ENCODE data around the gene ZNF80. TPM values are rescaled to one million over a fixed set of nuclear protein-coding genes. Genes with fewer than 3 reads are reported as not detected.

ZNF80 gene
- total RNA-seq, 1 donor from 2014 or later = not detected

DNA sequence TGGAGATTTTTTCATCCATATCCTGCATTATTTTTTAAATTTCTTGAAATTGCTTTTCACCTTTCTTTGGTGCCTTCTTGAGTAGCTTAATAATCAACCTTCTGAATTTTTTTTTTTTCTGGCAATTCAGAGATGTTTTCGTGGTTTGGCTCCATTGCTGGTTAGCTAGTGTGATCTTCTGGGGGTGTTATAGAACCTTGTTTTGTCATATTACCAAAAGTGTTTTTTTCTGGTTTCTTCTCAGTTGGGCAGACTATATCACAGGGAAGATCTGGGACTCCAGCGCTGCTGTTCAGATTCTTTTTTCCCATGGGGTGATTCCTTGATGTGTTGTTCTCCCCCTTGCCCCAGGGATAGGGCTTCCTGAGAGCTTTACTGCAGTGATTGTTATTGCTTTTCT is 32.6 kb upstream of the ZNF80 start:
- Histone ChIP-seq H3K4me3 (ENCODE audit: low read depth, low read length) (no peak overlapping the region), H3K36me3 (ENCODE audit: control insufficient read depth, insufficient read depth, low read length) (no peaks in the 10 kb centered on the region), H3K27me3 (ENCODE audit: control insufficient read depth, insufficient read depth, low read length) (no peaks in the 10 kb centered on the region)
- no peak for TF ChIP-seq CTCF (IDR thresholded peaks at IDR 0.05; ENCODE audit: insufficient read depth, low read length, poor library complexity, severe bottlenecking)
- no peak for DNase-seq (ENCODE audit: low read depth)

DNA sequence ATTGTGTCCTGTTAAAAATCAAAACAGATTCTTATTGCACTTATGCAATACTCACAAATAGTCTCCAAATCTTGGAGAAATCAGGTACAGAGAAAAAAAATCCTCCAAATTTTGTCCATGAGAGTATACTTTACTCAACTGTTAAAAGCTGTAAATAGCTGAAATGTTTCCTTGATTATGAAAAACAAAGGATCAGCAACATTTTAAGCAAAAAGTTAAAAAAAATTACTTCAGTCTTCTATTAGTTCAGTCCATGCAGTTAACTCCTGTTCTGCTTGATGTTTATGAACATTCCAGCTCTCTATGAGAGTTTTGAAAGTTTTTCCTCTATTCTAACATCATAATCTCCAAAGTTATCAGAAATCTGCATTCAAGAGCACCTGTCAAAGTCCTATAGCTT is 22.8 kb upstream of the ZNF80 start:
- Histone ChIP-seq H3K4me3 (ENCODE audit: low read depth, low read length) (no peak overlapping the region), H3K27me3 (ENCODE audit: control insufficient read depth, insufficient read depth, low read length) (no peaks in the 10 kb centered on the region), H3K36me3 (ENCODE audit: control insufficient read depth, insufficient read depth, low read length) (no peaks in the 10 kb centered on the region)
- DNase-seq (ENCODE audit: low read depth) = no peak
- no peak for TF ChIP-seq CTCF (IDR thresholded peaks at IDR 0.05; ENCODE audit: insufficient read depth, low read length, poor library complexity, severe bottlenecking)

DNA sequence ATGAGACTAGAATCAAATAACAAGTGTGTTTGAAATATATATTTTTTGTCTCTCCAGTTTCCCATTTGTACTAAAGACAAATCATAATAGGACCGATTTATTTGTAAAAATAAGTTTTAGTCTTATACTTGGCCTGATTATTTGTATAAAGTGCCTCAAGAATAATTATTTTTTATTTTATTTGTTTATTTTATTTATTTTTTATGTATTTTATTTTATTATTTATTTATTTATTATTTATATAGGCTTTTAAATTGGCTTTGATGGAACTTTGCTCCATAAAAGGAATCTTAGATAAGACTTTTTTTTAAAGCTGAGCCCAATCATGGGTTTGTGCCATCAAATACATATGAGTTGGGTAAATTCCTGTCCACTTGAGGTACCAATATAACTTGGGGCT is 22.2 kb upstream of the ZNF80 start:
- Histone ChIP-seq H3K27me3 (ENCODE audit: control insufficient read depth, insufficient read depth, low read length) (no peaks in the 10 kb centered on the region), H3K36me3 (ENCODE audit: control insufficient read depth, insufficient read depth, low read length) (no peaks in the 10 kb centered on the region), H3K4me3 (ENCODE audit: low read depth, low read length) (no peak overlapping the region)
- no peak for DNase-seq (ENCODE audit: low read depth)
- no peak for TF ChIP-seq CTCF (IDR thresholded peaks at IDR 0.05; ENCODE audit: insufficient read depth, low read length, poor library complexity, severe bottlenecking)

DNA sequence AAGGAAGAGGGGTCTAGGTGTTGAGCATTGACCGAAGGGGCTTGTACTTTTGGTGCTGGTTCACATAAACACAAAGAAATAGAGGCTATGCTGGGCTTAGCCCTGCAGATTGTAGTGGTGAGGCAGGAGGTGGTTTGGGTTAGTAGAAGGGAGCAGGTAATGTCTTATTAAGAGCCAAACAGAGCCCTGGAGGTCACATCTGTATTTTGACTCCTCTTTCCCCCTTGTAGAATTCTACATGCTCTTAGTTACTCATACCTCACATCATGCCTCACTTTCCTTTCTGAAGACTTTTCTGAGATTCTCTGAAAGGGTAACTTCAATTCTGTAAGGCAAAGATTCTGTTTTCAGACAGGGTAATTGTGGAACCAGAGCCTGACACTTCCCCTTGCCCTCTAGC is 16.1 kb upstream of the ZNF80 start:
- Histone ChIP-seq H3K36me3 (ENCODE audit: control insufficient read depth, insufficient read depth, low read length) (no peaks in the 10 kb centered on the region), H3K27me3 (ENCODE audit: control insufficient read depth, insufficient read depth, low read length) (no peaks in the 10 kb centered on the region), H3K4me3 (ENCODE audit: low read depth, low read length) (no peak overlapping the region)
- no peak for DNase-seq (ENCODE audit: low read depth)
- TF ChIP-seq CTCF (IDR thresholded peaks at IDR 0.05; ENCODE audit: insufficient read depth, low read length, poor library complexity, severe bottlenecking) = no peak

DNA sequence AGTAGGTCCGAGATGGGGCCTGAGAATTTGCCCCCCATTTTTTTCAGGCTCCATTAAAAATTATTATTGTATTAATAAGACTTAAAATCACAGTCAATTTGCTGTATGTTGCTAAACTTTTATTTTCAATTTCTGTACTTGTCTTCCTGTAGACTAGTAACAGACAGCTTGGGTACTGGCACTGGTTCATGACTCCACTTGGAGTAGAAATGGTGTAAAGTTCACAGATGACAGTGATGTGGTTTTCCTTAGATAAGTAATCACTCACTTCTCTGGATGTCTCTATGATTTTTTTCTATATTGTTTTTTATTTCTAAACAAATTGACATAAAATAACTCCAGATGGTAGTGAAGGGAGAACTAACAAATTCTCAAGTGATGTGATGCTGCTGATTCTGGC is 15.6 kb upstream of the ZNF80 start:
- Histone ChIP-seq H3K27me3 (ENCODE audit: control insufficient read depth, insufficient read depth, low read length) (no peaks in the 10 kb centered on the region), H3K4me3 (ENCODE audit: low read depth, low read length) (no peak overlapping the region), H3K36me3 (ENCODE audit: control insufficient read depth, insufficient read depth, low read length) (no peaks in the 10 kb centered on the region)
- no peak for TF ChIP-seq CTCF (IDR thresholded peaks at IDR 0.05; ENCODE audit: insufficient read depth, low read length, poor library complexity, severe bottlenecking)
- DNase-seq (ENCODE audit: low read depth) = no peak

GRCh38 chr3:114242947-114243346 is 5.6 kb upstream of the ZNF80 start:
- no peak for DNase-seq (ENCODE audit: low read depth)
- Histone ChIP-seq H3K36me3 (ENCODE audit: control insufficient read depth, insufficient read depth, low read length) (no peaks in the 10 kb centered on the region), H3K27me3 (ENCODE audit: control insufficient read depth, insufficient read depth, low read length) (no peaks in the 10 kb centered on the region), H3K4me3 (ENCODE audit: low read depth, low read length) (no peak overlapping the region)
- no peak for TF ChIP-seq CTCF (IDR thresholded peaks at IDR 0.05; ENCODE audit: insufficient read depth, low read length, poor library complexity, severe bottlenecking)
